Calu3 (cell line): ENCODE measurements around the gene CRB2. TPM values are rescaled to one million over a fixed set of nuclear protein-coding genes. Genes with fewer than 3 reads are reported as not detected.

Experiments
- BruUV-seq: library from RNA; stranded (reverse); fragments of 400-500 nt; replicated peaks from 2 replicates; lab custom pipeline; 2021; lab: Mats Ljungman, UMichigan
- CTCF ChIA-PET: fragments of 300-600 bp; sonication (Branson Sonifier 250); formaldehyde crosslinking; loops from one replicate; lab custom pipeline; 2022; ENCODE audit warnings: antibody characterized with exemption; lab: Charles Lee
- DNase-seq: peaks from one replicate; pipeline ENCODE4 v3.0.0; 2022
- H3K27ac Mint-ChIP-seq: one replicate; pipeline ENCODE4 v1.8.0; 2022; ENCODE audit warnings: mixed read lengths; ENCODE audit not compliant: unreplicated experiment
- H3K27me3 Mint-ChIP-seq: one replicate; pipeline ENCODE4 v1.8.0; 2022; ENCODE audit warnings: mixed read lengths; ENCODE audit not compliant: unreplicated experiment
- H3K36me3 Mint-ChIP-seq: one replicate; pipeline ENCODE4 v1.8.0; 2022; ENCODE audit warnings: mild to moderate bottlenecking, moderate library complexity, mixed read lengths; ENCODE audit not compliant: insufficient read depth, unreplicated experiment
- H3K4me1 Mint-ChIP-seq: one replicate; pipeline ENCODE4 v1.8.0; 2022; ENCODE audit warnings: mild to moderate bottlenecking, low read depth, mixed read lengths; ENCODE audit not compliant: unreplicated experiment
- H3K4me3 Mint-ChIP-seq: one replicate; pipeline ENCODE4 v1.8.0; 2022; ENCODE audit warnings: mild to moderate bottlenecking, low read depth, moderate library complexity, mixed read lengths; ENCODE audit not compliant: unreplicated experiment
- H3K9me3 Mint-ChIP-seq: one replicate; pipeline ENCODE4 v1.8.0; 2022; ENCODE audit warnings: low read depth, mixed read lengths; ENCODE audit not compliant: unreplicated experiment
- intact Hi-C: fragments of 100-400 bp; cut with micrococcal nuclease; formaldehyde crosslinking; loops from one replicate; pipeline ENCODE4 v1.10.0; 2022; ENCODE audit not compliant: unreplicated experiment
- total RNA-seq: library from RNA; stranded (reverse); gene quantifications from 2 replicates; pipeline ENCODE4 v1.2.3, GENCODE V29; 2022
- TF ChIP-seq, protein P1 (sequence below): fragments of 200-600 bp; IDR thresholded peaks from one replicate; pipeline ENCODE4 v1.8.0; 2022; ENCODE audit warnings: antibody characterized with exemption; ENCODE audit not compliant: unreplicated experiment

CRB2 gene
- total RNA-seq, 1 experiment from 2014 or later, result not detected

DNA sequence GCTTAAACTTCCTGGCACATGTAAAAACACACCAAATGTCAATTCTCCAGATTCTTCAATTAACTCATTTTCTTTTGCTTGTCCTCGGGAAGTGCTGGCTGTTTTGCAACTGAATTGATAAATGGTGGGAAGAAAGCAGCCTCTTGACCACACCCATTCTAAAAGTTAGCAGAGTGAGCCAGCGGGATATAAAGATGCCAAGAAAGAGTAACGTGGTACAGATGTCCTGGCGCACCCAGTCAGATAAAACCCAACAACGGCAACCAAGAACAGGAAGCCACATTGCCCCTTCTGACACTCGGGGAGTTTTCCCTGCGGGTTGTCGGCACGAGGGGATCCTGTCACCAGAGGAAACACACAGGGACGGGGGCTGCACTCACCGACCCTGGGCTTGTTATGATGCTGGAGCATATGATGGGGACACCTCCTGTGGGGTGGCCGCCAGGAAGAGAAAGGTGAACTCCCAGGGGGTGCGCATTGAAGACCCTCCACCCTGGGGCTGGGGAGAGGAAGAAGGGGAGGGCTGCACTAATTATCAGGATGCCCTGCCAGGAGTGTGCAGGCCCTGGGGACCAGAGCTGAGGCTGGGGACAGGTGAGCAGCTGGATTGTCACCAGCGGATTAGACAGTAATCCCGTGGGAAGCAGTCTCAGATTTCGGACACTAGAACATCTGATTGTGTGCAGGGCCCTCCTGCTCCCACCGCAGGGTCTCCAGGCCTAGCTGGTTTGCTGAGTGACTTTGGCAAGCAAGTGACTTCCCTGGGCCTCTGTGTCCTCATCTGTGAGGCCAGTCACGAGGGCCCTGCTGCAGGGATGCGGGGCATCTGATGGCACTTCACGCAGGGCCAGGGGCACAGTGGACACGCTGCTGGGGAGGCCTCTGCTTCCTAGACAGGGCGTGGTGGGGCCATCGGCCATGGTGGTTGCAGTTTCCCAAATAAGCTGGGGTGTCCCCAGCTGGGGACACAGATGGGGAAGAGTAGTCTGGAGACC, 59.2 kb downstream of the CRB2 start:
- TF ChIP-seq, protein P1, sequence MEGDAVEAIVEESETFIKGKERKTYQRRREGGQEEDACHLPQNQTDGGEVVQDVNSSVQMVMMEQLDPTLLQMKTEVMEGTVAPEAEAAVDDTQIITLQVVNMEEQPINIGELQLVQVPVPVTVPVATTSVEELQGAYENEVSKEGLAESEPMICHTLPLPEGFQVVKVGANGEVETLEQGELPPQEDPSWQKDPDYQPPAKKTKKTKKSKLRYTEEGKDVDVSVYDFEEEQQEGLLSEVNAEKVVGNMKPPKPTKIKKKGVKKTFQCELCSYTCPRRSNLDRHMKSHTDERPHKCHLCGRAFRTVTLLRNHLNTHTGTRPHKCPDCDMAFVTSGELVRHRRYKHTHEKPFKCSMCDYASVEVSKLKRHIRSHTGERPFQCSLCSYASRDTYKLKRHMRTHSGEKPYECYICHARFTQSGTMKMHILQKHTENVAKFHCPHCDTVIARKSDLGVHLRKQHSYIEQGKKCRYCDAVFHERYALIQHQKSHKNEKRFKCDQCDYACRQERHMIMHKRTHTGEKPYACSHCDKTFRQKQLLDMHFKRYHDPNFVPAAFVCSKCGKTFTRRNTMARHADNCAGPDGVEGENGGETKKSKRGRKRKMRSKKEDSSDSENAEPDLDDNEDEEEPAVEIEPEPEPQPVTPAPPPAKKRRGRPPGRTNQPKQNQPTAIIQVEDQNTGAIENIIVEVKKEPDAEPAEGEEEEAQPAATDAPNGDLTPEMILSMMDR, result no peak
- Mint-ChIP-seq H3K36me3 (peaks cover 4% of the 10 kb centered on the region), H3K27me3 (no peaks in the 10 kb centered on the region), H3K4me3 (no peak overlapping the region), H3K27ac (no peak overlapping the region), H3K9me3 (no peaks in the 10 kb centered on the region), H3K4me1 (no peaks in the 10 kb centered on the region)
- no peak for DNase-seq
- no TSS peak for BruUV-seq
- intact Hi-C loops, result no loop called here
- CTCF ChIA-PET, result no interaction called here

DNA sequence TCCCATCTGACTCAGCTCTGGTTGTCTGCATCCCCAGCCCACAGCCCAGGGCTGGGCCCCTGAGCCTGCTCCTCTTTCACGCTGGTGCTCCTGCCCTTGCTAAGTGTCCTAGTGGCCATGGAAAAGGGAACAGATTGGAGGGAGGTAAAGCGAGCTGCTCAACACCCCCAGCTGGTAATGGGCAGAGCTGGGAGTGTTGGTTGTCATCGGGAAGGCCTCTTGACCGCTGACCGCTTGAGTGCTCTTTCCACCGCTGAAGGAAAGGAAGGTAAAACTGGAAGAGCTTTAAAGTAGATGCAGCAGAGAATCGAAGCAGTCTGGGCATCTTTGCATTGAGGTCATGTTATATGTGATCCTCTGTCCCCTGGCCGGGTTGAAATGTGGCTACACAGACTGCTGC, 60.2 kb downstream of the CRB2 start:
- TF ChIP-seq, protein P1, result no peak
- BruUV-seq, result no TSS peak
- Mint-ChIP-seq H3K36me3 (peaks cover 4% of the 10 kb centered on the region), H3K27me3 (no peaks in the 10 kb centered on the region), H3K27ac (no peak overlapping the region), H3K9me3 (no peaks in the 10 kb centered on the region), H3K4me1 (no peaks in the 10 kb centered on the region), H3K4me3 (no peak overlapping the region)
- intact Hi-C loops, result no loop called here
- DNase-seq, result no peak
- CTCF ChIA-PET, result no interaction called here

DNA sequence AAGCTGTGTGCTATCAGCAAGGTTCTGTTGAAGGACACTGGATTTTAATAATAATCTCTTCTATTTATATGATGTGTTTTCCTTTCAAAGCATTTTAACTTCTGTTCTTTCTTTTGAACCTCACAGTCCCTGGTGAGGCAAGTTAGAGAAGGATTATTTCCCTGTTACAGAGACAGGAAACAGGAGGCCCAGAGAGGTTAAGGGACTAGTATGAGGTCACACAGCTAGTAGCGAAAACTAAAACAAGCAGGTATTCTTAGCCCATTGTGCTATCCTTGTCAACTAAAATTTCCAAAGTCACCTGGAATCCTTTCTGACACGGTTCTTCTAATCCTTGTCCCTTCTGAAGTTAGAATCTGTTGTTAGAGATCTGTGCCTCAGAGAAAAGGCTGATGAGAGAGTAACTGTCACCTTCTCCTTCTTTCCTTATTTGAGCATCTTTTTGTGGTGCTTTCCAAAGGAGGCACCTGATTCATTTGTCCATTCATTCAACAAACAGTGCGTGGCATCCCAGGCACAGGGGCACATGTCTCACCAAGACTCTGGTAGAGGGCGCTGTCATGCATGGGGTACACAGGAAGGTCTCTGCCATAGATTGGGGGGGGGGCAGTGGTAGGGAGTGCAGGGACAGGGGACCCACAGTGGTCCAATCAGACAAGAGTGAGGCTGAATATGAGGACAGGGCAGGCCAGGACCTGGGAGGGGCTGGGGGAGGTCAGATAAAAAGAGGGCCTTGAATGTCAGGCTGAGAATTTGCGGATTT, 61.5 kb downstream of the CRB2 start:
- CTCF ChIA-PET, result no interaction called here
- H3K27ac Mint-ChIP-seq, result no peak overlapping the region
- intact Hi-C loops, result no loop called here
- H3K9me3 Mint-ChIP-seq, result no peaks in the 10 kb centered on the region
- TF ChIP-seq, protein P1, result no peak
- peaks cover 9% of the 10 kb centered on the region for H3K36me3 Mint-ChIP-seq
- no peak overlapping the region for H3K4me3 Mint-ChIP-seq
- no peaks in the 10 kb centered on the region for H3K27me3 Mint-ChIP-seq
- no TSS peak for BruUV-seq
- no peak for DNase-seq
- peaks cover 8% of the 10 kb centered on the region for H3K4me1 Mint-ChIP-seq

DNA sequence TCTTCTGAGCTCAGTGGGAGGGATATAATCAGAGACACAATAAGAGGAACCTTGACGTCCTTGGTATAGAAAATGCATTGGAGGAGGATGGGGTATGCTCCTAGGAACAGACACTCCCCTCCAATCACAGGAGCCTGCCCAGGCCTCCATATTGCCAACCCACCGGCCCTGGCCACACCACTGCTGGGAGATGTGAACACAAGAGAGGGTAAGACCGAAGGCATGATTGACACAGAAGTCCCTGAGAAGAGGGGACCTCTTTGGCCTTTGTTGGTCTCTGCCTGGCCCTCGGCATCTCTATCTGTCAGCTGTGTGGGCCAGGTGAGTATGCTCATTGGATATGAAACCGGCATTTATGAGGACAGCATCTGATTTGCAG, 62.0 kb downstream of the CRB2 start:
- H3K36me3 Mint-ChIP-seq, result peaks cover 9% of the 10 kb centered on the region
- intact Hi-C loops, result no loop called here
- no peaks in the 10 kb centered on the region for H3K27me3 Mint-ChIP-seq
- no peak for DNase-seq
- TF ChIP-seq, protein P1, result no peak
- peaks cover 8% of the 10 kb centered on the region for H3K4me1 Mint-ChIP-seq
- CTCF ChIA-PET, result no interaction called here
- no TSS peak for BruUV-seq
- H3K27ac Mint-ChIP-seq, result no peak overlapping the region
- no peaks in the 10 kb centered on the region for H3K9me3 Mint-ChIP-seq
- no peak overlapping the region for H3K4me3 Mint-ChIP-seq
